HG02884 (cell line): ENCODE data around the gene SLC4A8.
"Not testable (repeated sequence)": the region's sequence is repeated elsewhere in the genome, so short reads cannot be mapped to it uniquely, and the experiment has no call there.

ENCODE experiments used
- ATAC-seq: cut with Tn5 transposase; IDR thresholded peaks from one replicate; pipeline ENCODE4 v1.9.1; 2021; ENCODE audit warnings: mild to moderate bottlenecking, moderate library complexity; ENCODE audit not compliant: unreplicated experiment

Gene SLC4A8

GRCh38 chr12:51471111-51471864 is 46.7 kb downstream of the SLC4A8 start:
- no peak for ATAC-seq

GRCh38 chr12:51472984-51473383 is 48.4 kb downstream of the SLC4A8 start:
- no peak for ATAC-seq

GRCh38 chr12:51473947-51474346 is 49.3 kb downstream of the SLC4A8 start:
- no peak for ATAC-seq

GRCh38 chr12:51475543-51475942 is 50.9 kb downstream of the SLC4A8 start:
- no peak for ATAC-seq

- ATAC-seq: no peak
Observed at GRCh38 chr12:51480978-51481377, 56.3 kb downstream of the SLC4A8 start.

- no peak for ATAC-seq
Observed at GRCh38 chr12:51482929-51483697, 58.5 kb downstream of the SLC4A8 start.

- no peak for ATAC-seq
Observed at GRCh38 chr12:51484119-51484518, 59.5 kb downstream of the SLC4A8 start.

GRCh38 chr12:51488281-51488680 is 63.6 kb downstream of the SLC4A8 start:
- ATAC-seq: no peak

- ATAC-seq: no peak
Observed at GRCh38 chr12:51493281-51493680, 68.7 kb downstream of the SLC4A8 start.

- no peak for ATAC-seq
Observed at GRCh38 chr12:51496895-51497294, 72.3 kb downstream of the SLC4A8 start.

GRCh38 chr12:51504851-51505250 is 80.2 kb downstream of the SLC4A8 start:
- ATAC-seq: no peak

GRCh38 chr12:51505360-51506105 is 80.9 kb downstream of the SLC4A8 start:
- ATAC-seq: no peak

- no peak for ATAC-seq
Observed at GRCh38 chr12:51507178-51507577, 82.5 kb downstream of the SLC4A8 start.

- no peak for ATAC-seq
Observed at GRCh38 chr12:51508285-51508684, 83.7 kb downstream of the SLC4A8 start.

GRCh38 chr12:51511546-51512260 is 87.1 kb downstream of the SLC4A8 start:
- ATAC-seq: no peak

- ATAC-seq: no peak
Observed at GRCh38 chr12:51512438-51512837, 87.8 kb downstream of the SLC4A8 start.

GRCh38 chr12:51515037-51515436 is 90.4 kb downstream of the SLC4A8 start:
- ATAC-seq: not testable (repeated sequence)

GRCh38 chr12:51517316-51517715 is 92.7 kb downstream of the SLC4A8 start:
- no peak for ATAC-seq

GRCh38 chr12:51517800-51518199 is 93.2 kb downstream of the SLC4A8 start:
- ATAC-seq: no peak

- ATAC-seq: no peak
Observed at GRCh38 chr12:51519755-51520154, 95.1 kb downstream of the SLC4A8 start.
